Measurements from ENCODE around the gene MLH3.
"Not testable (repeated sequence)": the region's sequence is repeated elsewhere in the genome, so short reads cannot be mapped to it uniquely, and the experiment has no call there.

MLH3 gene

DNA sequence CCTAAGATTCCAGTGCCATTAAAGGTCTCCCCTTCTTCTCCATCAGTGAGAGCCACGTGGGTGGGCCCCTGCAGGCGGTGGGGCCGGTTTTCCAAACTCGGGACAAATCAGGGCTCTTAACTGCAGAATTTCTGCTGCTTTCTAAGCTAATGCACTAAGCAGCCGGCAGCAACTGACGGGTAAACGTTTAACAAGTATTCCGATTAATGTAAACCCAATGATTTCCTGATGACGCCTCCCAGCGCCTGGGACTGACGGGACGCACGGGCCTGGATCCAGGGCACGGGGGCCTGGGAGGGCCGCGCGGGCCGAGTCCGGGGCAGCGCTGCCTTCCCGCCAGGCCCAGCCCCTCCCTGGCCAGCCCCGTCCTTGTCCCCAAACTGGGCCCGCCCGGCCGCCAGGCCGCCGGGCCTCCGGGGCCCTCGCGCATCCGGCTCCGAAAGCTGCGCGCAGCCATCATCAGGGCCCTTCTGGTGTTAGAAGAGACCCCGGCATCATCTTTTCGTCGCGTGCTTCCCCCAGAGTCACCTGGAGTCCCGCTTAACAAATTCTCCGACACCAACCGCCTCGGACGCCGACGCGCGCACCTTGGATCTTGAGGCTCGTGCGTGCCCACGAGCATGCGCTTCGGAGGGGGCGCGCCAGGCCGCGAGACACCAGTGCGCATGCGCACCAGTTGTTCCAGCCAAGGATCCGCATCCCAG, at the start of gene MLH3:
MLH3 (minus strand) TSS at position 616 of the 704 bp plus-strand sequence. CDS start 1,812 bp downstream, outside the sequence.
- peak; percentile 72 for DNase-seq

DNA sequence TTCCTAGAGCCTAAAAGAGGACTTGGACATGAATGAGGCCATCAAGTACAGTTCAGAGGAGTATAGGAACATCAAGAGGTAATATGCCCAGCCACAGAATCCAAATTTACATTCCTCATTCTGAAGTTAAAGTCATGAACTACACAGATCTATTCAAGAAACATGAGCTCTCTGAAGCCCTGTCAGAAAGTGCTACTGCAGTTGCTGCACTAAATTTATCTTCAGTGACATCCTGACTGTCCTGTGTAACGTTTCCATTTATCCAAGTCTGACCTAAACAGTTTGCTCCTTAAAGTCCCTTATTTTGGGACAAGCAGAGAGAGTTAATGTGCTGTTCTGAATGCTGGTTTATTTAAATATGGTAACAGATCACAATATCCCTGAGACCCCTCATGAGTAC, 47.4 kb upstream of the MLH3 start:
- no peak for DNase-seq

DNA sequence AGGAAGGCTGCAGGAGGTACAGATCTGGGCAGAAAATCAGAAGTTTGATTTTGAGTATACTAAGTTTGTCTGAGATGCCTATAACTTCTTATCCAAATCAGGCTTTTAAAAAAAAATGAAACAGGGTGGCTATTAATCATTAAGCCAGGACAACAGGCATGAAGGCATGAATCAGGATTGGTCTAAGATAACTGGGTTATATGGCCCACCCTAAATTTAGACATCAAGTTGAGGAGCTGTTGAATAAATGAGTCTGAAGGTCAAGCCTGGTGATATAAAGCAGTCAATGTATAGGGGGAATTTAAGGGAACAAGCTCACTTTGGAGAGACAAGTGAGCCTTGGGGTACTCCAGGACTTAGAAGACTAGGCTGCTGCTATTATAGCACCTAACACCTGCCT, 46.9 kb upstream of the MLH3 start:
- DNase-seq, result no peak

DNA sequence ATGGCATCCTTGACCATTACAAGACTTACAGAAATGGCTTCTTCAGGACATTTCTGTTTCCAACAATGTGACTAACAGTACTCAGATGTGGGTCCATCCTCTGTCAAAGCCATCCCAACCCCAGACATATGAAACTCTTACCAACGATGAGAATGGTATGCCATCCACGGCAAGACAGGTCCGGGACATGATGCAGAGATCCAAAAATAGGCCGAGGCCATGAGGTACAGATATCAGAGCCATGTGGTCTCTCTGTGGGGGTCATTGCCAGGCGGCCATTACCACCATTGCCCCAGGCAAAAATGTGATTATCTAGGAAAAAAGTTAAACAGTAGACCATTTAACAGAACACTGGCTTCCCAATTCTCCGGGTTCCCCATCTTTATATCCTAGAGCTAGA, 45.7 kb upstream of the MLH3 start:
- DNase-seq, result no peak

DNA sequence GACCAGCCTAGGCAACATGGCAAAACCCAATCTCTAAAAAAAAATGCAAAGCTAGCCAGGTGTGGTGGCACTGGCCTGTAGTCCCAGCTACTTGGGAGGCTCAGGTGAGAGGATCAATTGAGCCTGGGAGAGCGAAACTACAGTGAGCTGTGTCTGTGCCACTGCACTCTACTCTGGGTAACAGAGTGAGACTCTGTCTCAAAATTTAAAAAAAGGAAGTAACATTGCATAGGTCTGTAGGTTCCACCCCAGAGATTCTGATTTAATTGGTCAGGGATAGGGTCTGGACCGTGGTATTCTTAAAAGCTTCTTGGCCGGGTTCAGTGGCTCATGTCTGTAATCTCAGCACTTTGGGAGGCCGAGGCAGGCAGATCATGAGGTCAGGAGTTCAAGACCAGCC, 44.4 kb upstream of the MLH3 start:
- DNase-seq, result no peak

DNA sequence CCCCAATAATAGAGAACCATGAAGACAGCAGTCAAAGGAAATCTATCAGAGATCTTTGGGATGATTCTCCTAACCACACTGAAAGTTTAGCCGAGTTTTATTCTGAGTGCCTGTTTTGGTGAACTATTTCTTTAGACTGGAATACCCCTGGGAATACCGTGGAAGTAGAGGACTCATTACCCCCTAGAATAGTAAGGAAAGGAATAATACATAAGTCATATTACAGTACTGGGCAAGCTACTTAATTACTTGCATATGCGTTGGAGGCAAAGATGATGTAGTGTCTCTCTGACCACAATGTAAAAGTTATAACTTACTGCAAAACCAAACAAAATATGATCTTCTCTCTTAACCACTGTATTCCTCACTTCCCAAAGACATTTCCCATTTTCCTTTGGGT, 43.6 kb upstream of the MLH3 start:
- no peak for DNase-seq

DNA sequence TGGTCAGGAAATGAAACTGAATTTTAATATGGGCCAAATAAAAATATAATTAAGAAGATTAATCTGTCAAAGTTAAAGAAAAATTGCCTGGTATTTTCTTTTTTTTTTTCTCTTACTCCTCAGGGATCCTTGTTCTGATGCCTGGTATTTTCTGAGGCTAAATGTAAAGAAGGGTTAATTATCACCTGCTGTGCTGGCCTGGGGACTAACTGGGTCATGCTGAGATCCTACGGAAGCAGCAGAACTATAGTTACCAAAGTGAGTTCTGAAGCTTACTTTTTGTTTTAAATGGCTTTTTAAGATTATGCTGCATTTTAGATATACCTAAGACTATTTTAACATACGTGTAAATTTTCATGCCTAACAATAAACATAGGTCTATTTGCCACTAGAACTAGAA, 41.4 kb upstream of the MLH3 start:
- no peak for DNase-seq

DNA sequence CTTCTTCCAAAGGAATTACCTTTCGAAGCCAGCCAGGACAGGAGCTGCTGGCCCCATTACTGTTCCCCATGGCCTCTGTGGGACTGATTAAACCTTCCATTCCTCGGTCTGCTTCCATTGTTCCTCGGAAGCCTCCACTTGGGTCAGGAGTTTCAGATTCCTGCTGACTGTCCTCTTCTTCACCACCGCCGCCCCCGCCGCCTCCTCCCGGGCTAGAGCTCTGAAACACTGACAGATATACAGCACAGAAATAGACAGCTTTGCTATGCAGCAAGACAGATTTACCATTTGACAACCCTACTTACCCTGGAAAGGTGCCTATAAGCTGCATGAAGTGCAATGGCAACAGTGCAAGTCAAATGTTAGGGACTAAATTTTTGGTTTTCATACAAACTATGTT, 40.0 kb upstream of the MLH3 start:
- no peak for DNase-seq

DNA sequence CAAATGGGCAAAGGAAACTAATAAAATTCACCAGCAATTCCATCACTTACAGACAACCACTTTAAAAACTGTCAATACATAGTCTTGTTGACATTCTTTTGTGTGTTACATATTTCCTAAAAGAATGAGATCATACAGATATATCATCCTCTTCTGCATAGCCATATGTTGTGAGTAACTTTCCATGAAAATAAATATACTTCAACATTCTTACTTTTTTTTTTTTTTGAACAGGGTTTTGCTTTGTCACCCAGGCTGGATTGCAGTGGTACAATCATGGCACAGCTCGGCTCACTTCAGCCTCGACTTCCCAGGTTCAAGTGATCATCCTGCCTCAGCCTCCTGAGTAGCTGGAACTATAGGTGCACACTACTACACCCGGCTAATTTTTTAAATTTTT, 39.1 kb upstream of the MLH3 start:
- DNase-seq, result no peak

DNA sequence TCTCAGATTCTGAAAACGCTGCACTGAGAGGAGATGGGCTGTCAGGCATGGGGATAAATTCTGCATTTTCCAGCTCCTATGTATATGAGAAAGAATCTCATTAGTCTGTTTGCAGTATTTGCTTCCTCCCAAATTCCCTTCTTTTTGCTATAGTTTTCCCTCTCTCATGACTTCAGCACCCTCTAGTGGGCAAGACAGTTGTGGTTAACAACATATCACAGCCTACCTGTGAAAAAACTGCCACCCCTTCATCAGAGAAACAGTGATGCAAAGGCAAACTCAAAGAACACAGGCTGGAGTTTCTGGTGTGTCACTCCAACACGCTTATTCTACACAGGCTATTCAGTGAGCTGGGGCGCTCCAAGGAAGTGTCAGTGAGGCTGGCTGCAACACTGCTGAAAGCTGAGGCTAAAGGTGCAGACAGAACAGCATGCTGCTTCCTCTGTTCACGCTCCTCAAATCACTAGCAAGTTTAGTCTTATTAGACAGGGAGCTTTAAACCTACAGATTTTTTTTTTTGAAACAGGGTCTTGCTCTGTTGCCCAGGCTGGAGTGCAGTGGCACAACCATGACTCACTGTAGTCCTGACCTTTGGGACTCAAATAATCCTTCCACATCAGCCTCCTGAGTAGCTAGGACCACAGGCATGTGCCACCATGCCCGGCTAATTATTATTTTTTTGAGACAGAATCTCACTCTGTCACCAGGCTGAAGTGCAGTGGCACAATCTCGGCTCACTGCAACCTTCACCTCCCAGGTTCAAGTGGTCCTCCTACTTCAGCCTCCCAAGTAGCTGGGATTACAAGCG, 37.5 kb upstream of the MLH3 start:
- peak; percentile 12 for DNase-seq

DNA sequence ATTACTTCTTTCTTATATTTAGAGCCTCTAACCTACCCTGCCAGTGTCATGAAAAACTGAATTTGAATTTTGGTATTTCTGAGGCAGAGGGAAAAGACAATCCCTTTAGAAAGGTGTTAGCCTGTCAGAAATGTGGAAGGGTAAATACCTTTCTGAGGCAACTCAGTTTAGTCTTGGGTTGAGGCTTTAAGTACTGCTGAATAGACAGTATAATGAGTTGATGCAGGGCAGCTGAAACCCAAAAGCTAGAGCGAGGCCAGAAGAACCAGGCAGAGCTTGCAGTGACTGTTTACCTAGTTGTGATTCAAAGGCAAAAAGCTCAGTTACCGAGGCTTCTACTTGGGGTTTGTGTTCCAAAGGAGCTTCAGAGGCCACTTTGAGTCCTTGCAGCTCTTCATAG, 36.9 kb upstream of the MLH3 start:
- DNase-seq, result no peak

DNA sequence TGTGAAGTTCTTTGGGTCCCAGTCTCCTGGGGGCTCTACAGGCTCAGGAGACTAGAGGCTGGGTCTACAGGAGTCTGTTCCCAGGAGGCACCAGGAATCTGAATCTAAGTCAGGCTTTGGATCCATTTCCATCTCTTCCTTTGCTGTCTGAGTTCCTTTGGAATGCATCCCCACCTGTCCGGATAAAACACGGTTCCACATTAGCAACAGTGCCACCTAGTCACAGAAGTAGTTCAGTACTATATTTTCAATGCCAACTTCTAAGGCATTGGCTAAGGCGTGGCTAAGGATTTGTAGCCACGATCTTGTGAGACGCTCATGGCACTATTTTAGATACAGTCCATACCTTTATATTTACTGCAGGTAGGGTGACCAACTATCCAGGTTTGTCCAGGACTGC, 33.2 kb upstream of the MLH3 start:
- no peak for DNase-seq

DNA sequence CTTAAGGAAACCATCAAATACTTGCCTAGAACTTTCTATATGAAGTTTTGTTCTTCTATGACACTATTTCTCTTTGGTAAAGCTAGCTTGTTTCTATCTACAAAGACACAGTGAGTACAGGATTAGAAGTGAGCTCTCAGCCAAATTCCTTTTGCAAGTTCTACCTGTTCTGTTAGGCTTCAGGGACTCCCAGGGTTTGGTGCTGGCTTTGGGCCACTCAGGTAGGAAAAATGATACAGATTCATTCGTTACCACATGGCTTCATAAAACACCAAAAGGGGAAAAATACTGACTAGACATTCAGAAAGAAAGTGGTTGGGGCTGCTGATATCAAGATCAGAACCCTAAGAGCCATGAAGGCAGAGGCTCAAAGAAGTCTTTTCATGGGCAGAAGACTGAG, 32.0 kb upstream of the MLH3 start:
- DNase-seq, result no peak

DNA sequence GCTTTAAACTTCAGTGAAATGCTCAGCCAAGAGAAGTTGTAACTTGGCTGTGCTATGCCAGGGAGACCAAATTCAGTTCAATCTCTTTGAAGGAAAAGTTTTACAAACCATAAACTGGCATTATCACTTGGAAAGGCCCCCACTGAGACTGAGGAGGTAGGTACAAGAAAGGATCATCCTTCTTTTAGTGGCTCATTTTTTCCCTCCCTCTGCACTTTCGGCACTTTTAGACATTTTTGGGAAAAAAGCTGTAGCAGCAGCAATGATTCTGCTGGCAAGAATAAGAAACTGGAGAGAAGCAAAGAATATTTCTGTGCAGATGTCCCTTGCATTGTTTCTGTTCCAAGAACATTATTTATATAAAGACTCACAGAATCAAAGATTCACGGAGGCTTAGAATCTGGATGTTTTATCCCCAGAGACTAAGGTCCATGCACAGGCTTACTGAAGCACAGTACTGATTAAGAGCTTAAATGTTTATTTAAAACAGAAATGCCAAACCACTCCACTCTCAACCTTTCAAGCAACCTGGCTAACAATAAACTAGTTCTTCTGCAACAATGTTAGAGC, 30.5 kb upstream of the MLH3 start:
- no peak for DNase-seq

DNA sequence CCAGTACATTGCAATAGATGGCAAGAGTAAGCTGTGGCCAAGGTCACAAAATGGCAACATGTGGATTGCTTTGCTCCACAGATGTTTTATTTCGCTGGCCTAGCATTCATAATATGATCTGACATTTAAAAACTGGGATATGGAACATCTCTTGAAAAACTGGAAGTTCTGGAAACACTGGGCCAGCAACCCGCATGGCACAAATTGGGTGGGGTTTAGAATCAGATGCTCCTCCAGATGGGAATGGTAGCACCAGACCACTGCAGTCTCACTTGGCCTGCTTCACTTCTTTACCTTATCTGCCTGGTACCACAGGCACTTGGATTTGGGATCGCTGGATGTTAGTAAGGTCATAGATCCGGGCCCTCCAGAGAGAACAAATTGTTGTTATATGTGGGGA, 28.3 kb upstream of the MLH3 start:
- DNase-seq, result no peak

DNA sequence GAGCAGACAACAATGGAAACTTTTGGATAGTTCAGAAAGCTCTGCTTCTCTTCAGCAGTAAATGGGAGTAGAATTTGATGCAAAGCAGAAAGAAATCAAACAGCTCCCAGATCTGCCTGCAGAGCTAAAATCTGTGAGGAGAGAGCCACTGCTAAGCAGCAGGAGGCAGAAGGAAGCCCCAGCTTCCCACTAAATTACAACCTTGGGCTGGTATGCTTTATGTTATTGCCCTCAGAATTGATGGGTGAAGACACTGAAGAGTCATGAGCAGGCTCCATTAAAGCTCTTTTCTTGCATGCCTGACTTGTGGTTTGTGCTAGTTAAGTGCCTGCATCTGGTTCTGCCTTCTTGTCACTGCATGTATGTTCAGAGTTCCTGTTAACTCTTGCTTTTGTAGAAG, 26.5 kb upstream of the MLH3 start:
- no peak for DNase-seq

DNA sequence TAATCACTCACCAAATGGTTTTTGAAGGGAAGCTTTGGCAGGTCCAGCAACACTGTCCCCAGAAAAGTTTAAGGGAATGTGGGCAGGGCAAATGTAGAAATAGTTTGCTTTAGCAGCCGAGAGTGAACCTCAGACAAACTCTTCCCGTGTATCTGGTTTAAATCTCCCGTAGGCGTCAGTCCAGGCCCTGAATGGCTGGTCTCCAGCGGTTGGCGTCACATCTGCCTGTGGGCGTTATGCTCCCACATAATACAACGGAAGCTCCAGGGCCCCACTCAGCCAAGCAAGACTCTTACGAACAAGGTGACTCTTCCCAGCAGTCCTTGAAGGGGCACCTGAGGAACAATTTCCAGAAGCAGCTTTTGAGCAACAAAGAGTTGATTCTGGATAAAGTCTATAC, 19.1 kb upstream of the MLH3 start:
- DNase-seq, result no peak

DNA sequence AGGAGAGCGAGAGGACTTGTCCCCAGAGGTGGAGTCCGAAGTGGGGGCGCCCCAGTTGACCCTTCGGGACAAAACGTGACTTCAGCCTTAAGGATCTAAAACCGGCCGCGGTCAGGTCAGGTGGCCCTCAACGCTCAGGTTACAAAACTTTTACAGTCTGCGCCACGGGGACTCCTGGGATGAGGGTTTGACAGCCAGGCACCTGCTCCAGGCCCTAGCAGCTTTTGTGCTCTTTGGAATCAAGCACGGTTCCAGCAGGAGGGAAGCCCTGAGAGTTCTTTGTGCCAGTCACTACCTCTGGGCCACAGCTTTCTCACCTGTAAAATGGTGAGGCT, 18.5 kb upstream of the MLH3 start:
- DNase-seq, result no peak

DNA sequence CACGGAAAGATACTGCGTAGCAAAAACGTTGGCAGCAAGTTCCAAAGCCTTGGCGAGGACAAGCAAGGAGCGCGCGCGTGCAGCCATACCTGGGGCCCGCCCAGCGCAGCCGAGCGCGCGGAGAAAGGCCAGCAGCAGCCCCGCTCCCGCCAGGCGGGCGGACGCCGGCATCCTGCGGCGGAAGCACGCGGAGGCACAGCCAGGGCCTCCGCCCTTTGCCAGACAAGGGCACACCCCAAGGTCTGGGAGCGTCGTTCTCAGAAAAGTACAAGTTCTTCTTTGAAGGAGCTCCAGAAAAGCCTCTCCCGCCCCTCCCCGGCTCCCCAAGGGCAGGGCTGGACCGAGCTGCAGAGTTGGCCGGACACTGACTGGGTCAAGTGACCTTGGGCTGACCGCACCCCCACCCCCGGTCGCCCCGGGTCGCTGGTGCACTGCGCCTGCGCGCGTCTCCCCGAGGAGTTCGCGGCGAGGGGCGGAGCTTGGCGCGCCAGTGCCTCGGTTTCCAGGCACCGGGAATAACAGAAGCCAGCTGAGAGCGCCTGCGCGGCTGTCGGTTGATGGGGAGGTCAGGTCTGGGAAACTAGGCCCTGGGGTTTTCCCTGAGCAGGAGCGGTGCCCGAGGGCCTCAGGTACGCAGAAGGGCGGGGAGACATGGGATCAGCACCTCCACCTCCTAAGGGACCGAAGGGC, 18.0 kb upstream of the MLH3 start, which contains the start of gene ZC2HC1C:
ZC2HC1C (plus strand) TSS at position 521 of the 690 bp plus-strand sequence. CDS start 933 bp downstream, outside the sequence.
- no peak for DNase-seq

DNA sequence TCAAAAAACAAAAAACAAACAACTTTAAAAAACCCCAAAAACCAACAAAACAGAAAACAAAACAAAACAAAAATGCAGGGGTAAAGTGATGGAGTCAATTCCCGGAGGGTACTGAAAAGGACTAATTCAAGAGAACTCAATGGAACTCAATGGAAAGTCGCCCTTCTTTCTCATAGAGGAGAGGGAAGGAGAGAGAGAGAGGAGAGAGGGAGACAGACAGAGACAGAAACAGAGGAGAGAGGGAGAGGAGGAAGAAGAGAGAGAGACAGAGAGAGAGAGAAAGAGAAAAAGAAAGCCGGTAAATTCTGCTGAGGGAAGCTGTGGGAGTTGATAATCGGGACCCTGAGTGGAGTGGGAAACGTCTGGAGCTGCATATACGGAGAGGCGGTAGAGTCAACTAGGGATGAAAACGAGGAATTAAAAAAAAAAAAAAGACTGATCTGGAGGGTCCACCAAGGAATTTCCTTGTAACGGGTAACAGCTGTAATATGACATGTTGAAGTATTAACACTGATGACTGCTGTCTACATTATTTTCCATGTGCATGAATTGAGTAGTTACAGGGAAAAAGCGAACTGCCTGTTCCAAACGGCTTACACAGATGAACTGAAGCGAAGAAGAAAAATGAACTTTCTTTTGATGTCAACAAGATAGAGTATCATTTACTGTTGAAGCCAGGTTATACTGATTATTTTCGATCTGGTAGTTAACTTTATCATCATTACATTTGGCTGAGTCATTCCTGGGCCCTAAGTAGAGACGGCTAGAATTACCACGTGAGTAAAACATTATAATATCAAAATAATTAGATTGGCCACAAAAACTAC, 17.2 kb upstream of the MLH3 start:
- DNase-seq, result no peak

DNA sequence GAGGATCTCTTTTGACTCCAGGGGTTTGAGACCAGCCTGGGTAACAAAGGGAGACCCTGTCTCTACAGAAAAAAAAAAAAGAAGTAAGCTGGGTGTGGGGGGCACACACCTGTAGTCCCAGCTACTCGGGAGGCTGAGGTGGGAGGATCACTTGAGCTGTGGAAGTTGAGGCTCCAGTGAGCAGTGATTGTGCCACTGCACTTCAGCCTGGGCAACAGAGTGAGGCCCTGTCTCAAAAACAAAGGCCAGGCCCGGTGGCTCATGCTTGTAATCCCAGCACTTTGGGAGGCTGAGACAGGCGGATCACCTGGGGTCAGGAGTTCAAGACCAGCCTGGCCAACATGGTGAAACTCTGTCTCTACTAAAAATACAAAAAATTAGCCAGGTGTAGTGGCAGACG, 16.5 kb upstream of the MLH3 start:
- not testable (repeated sequence) for DNase-seq

DNA sequence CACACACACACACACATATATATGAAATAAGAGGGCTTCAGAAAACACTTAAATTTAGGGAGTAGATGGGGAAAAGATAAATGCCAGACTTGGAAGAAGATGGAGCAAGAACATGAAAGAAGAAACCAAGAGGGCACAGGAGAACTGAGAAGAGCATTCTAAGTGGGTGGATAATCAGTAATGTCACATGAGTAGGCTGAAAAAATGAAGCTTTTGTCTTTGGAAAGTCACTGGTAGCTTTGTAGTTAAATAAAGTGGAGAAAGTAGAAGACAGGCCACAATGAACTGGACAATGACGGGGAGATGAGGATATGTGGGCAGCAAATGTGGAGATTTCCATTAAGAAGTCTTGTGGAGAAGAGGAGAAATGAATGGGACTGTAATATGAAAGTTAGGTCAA, 15.9 kb upstream of the MLH3 start:
- no peak for DNase-seq

DNA sequence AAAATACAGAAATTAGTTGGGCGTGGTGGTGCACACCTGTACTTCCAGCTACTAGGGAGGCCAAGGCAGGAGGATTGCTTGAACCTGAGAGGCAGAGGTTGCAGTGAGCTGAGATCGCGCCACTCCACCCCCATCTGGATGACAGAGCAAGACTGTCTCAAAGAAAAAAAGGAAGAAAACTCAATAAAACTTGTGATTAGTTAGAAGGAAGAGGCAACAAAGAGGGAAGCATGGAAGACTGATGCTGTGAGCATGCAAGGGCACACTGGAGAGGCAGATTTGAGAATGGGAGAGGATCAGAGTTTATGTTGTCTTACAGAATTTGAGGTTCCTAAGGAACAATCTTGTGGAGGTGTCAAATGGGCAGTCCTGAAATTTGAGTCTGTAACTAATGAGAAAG, 15.4 kb upstream of the MLH3 start:
- no peak for DNase-seq
